SK-N-SH (cell line): ENCODE results near the gene PAN2. TPM values are rescaled to one million over a fixed set of nuclear protein-coding genes. Genes with fewer than 3 reads are reported as not detected.

Experiments used
- CTCF ChIA-PET: fragments of 300-600, 350-600 bp; formaldehyde crosslinking; extraction: SDS; loops from one replicate; lab custom pipeline; 2021; lab: Yijun Ruan, JAX
- POLR2A ChIA-PET: fragments of 350-600 bp; sonication (Branson Sonifier 250); formaldehyde crosslinking; extraction: SDS; loops from one replicate; lab custom pipeline; 2020; ENCODE audit warnings: antibody characterized with exemption, inconsistent platforms; lab: Yijun Ruan, JAX
- DNase-seq: peaks from one replicate; pipeline ENCODE4 v3.0.0; 2012
- H2AFZ ChIP-seq: fragments of 200-600 bp; sonication (generic); 2 replicates; pipeline ENCODE4 v1.8.1; 2016; ENCODE audit warnings: antibody characterized with exemption, mild to moderate bottlenecking, low read depth
- H3F3A ChIP-seq: fragments of 200-600 bp; sonication (generic); replicated peaks from 2 replicates; pipeline ENCODE3; 2016; ENCODE audit warnings: antibody characterized with exemption, mild to moderate bottlenecking; ENCODE audit not compliant: insufficient read depth
- H3K27ac ChIP-seq, 2 experiments: fragments of 200-500 bp in 1 of 2; fragments of 200-600 bp in 1 of 2; sonication (Bioruptor generic) in 1 of 2; sonication (generic), shearing (Covaris generic) in 1 of 2; 2 replicates each; pipeline versions ENCODE4 v1.5.1 to v1.6.1; 2014 to 2016; ENCODE audit warnings: low read depth in 2 of 2, inconsistent platforms in 1 of 2, low read length in 1 of 2, mild to moderate bottlenecking in 1 of 2, mixed read lengths in 1 of 2
- H3K27me3 ChIP-seq: fragments of 200-600 bp; sonication (generic), shearing (Covaris generic); 2 replicates; pipeline ENCODE4 v1.6.1; 2016; ENCODE audit warnings: mixed run types; ENCODE audit not compliant: insufficient read depth
- H3K36me3 ChIP-seq, 2 experiments: fragments of 200-500 bp in 1 of 2; fragments of 200-600 bp in 1 of 2; sonication (Bioruptor generic) in 1 of 2; sonication (generic) in 1 of 2; replicated peaks in 1 of 2; 2 replicates each; pipeline versions ENCODE3 to v1.5.1; 2014 to 2016; ENCODE audit warnings: low read length in 1 of 2, mild to moderate bottlenecking in 1 of 2; ENCODE audit not compliant: insufficient read depth in 2 of 2, control insufficient read depth in 1 of 2
- H3K4me1 ChIP-seq, 2 experiments: fragments of 200-500 bp in 1 of 2; fragments of 200-600 bp in 1 of 2; sonication (Bioruptor generic) in 1 of 2; sonication (generic), shearing (Covaris generic) in 1 of 2; 2 replicates each; pipeline versions ENCODE4 v1.5.1 to v1.6.1; 2014 to 2016; ENCODE audit warnings: low read depth in 1 of 2, low read length in 1 of 2, mixed run types in 1 of 2; ENCODE audit not compliant: insufficient read depth in 2 of 2, control insufficient read depth in 1 of 2
- H3K4me2 ChIP-seq: fragments of 200-600 bp; sonication (generic), shearing (Covaris generic); 2 replicates; pipeline ENCODE4 v1.6.1; 2017; ENCODE audit warnings: mixed run types
- H3K4me3 ChIP-seq, 2 experiments: fragments of 200-500 bp in 1 of 2; fragments of 200-600 bp in 1 of 2; sonication (Bioruptor generic) in 1 of 2; sonication (generic), shearing (Covaris generic) in 1 of 2; 2 replicates each; pipeline versions ENCODE4 v1.5.1 to v1.8.1; 2014 to 2016; ENCODE audit warnings: low read depth in 2 of 2, inconsistent platforms in 1 of 2, low read length in 1 of 2, mild to moderate bottlenecking in 1 of 2, mixed read lengths in 1 of 2, moderate library complexity in 1 of 2
- H3K79me2 ChIP-seq: fragments of 200-600 bp; sonication (generic); 2 replicates; pipeline ENCODE4 v1.8.1; 2017; ENCODE audit warnings: mild to moderate bottlenecking; ENCODE audit not compliant: insufficient read depth
- H3K9ac ChIP-seq: fragments of 200-600 bp; sonication (generic); 2 replicates; pipeline ENCODE4 v1.6.1; 2017; ENCODE audit warnings: mixed run types
- H3K9me2 ChIP-seq: fragments of 200-600 bp; sonication (generic); 2 replicates; pipeline ENCODE4 v1.6.1; 2017; ENCODE audit warnings: mixed run types
- H3K9me3 ChIP-seq: fragments of 200-600 bp; sonication (generic); 2 replicates; pipeline ENCODE4 v1.6.1; 2017; ENCODE audit warnings: mixed run types, mild to moderate bottlenecking, moderate library complexity
- H4K20me1 ChIP-seq: fragments of 200-600 bp; sonication (generic); 2 replicates; pipeline ENCODE4 v1.6.1; 2017; ENCODE audit warnings: mild to moderate bottlenecking, mixed run types; ENCODE audit not compliant: insufficient read depth
- CHD2 ChIP-seq: fragments of 150-350 bp; IDR thresholded peaks from 2 replicates; pipeline ENCODE4 v1.6.1; 2018; ENCODE audit warnings: low read length; ENCODE audit not compliant: partially characterized antibody
- FOSL2 ChIP-seq: IDR thresholded peaks from 2 replicates; pipeline ENCODE4 v1.4.0; 2012; ENCODE audit warnings: low read depth, mild to moderate bottlenecking, moderate library complexity, borderline replicate concordance
- JUND ChIP-seq: IDR thresholded peaks from 2 replicates; pipeline ENCODE4 v1.4.0; 2012
- MXI1 ChIP-seq: IDR thresholded peaks from 2 replicates; pipeline ENCODE4 v1.6.1; 2012; ENCODE audit warnings: mild to moderate bottlenecking, low read depth, low read length, improper control_type of control experiment
- NFIC ChIP-seq: IDR thresholded peaks from 2 replicates; pipeline ENCODE4 v1.4.0; 2012; ENCODE audit warnings: borderline replicate concordance
- NRF1 ChIP-seq: IDR thresholded peaks from 2 replicates; pipeline ENCODE4 v1.6.1; 2012; ENCODE audit warnings: low read depth, mild to moderate bottlenecking, low read length
- RCOR1 ChIP-seq: fragments of 150-350 bp; IDR thresholded peaks from 2 replicates; pipeline ENCODE4 v1.6.1; 2017; ENCODE audit warnings: antibody characterized with exemption, low read length
- SIN3A ChIP-seq: IDR thresholded peaks from 2 replicates; pipeline ENCODE4 v1.6.1; 2012; ENCODE audit warnings: low read depth, mild to moderate bottlenecking, low read length, moderate library complexity, borderline replicate concordance
- TAF1 ChIP-seq: IDR thresholded peaks from 2 replicates; pipeline ENCODE4 v1.6.1; 2012; ENCODE audit warnings: low read depth, mild to moderate bottlenecking, low read length, moderate library complexity, borderline replicate concordance
- TCF12 ChIP-seq: IDR thresholded peaks from 2 replicates; pipeline ENCODE4 v1.4.0; 2012
- TEAD4 ChIP-seq: IDR thresholded peaks from 2 replicates; pipeline ENCODE4 v1.4.0; 2012; ENCODE audit warnings: mild to moderate bottlenecking, borderline replicate concordance; ENCODE audit not compliant: insufficient read depth
- WGBS: methylation state at CpG from one replicate; pipeline ENCODE4 v1.1.6; 2017; ENCODE audit warnings: low lambda C conversion rate; 5-methylcytosine and 5-hydroxymethylcytosine counted together
- polyA plus RNA-seq, 3 experiments: library from polyadenylated mRNA; depleted of rRNA; stranded (reverse); fragments of >200 nt; gene quantifications; 2 replicates each; pipeline ENCODE4 v1.2.3, GENCODE V29; 2012
- TF ChIP-seq, protein P1 (sequence below): fragments of 150-350 bp; IDR thresholded peaks from 2 replicates; pipeline ENCODE4 v1.6.1; 2016; ENCODE audit warnings: mild to moderate bottlenecking, low read depth, low read length

The PAN2 gene
- polyA plus RNA-seq, 1 of the 3 experiments (the other 2 are of a cell fraction) = 37.1 TPM

DNA sequence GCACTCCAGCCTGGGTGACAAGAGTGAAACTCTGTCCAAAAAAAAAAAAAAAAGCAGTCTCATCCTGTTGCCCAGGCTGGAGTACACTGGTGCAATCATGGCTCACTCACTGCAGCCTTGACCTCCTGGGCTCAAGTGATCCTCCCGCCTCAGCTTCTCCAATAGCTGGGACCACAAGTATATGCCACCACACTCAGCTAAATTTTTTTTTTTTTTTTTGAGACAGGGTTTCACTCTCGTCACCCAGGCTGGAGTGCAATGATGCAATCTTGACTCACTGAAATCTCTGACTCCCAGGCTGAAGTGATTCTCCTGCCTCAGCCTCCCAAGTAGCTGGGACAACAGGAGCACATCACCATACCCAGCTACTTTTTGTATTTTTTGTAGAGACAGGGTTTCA is 12.8 kb downstream of the PAN2 start:
- Histone ChIP-seq H3K9ac (no peak overlapping the region), H3K9me3 (no peaks in the 10 kb centered on the region), H3K9me2 (no peaks in the 10 kb centered on the region), H3K4me2 (no peak overlapping the region), H3K27ac (no peak overlapping the region), H3F3A (peaks cover 16% of the 10 kb centered on the region), H3K4me1 (peaks cover 7% of the 10 kb centered on the region in 2 experiments; a peak in 3 of 4 replicates), H2AFZ (no peak overlapping the region), H3K79me2 (no peaks in the 10 kb centered on the region), H3K4me3 (no peak overlapping the region), H3K36me3 (peaks cover 21 to 53% of the 10 kb centered on the region in 2 experiments), H3K27me3 (no peaks in the 10 kb centered on the region), H4K20me1 (no peaks in the 10 kb centered on the region)
- WGBS = 84% methylated on average over 2 of the region's 2 CpGs
- ChIA-PET CTCF (interaction anchor here (1.7 kb wide), 1 partner anchor 12 kb away, joined by 4 read pairs; the partner anchor contains the start of gene PAN2), POLR2A (interaction anchor here (1.4 kb wide), 1 partner anchor 11 kb away, joined by 3 read pairs; no protein-coding TSS in a partner anchor)
- no peak for DNase-seq
- no peak for TF ChIP-seq TEAD4
- no peak for TF ChIP-seq SIN3A
- TF ChIP-seq TCF12 = no peak
- no peak for TF ChIP-seq TAF1
- no peak for TF ChIP-seq FOSL2
- no peak for TF ChIP-seq NFIC
- TF ChIP-seq JUND = no peak
- TF ChIP-seq, protein P1, sequence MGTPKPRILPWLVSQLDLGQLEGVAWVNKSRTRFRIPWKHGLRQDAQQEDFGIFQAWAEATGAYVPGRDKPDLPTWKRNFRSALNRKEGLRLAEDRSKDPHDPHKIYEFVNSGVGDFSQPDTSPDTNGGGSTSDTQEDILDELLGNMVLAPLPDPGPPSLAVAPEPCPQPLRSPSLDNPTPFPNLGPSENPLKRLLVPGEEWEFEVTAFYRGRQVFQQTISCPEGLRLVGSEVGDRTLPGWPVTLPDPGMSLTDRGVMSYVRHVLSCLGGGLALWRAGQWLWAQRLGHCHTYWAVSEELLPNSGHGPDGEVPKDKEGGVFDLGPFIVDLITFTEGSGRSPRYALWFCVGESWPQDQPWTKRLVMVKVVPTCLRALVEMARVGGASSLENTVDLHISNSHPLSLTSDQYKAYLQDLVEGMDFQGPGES = no peak
- TF ChIP-seq MXI1 = no peak
- no peak for TF ChIP-seq CHD2

GRCh38 chr12:56317675-56318074 is 16.1 kb downstream of the PAN2 start:
- no peak overlapping the region for H2AFZ ChIP-seq
- peaks cover 26% of the 10 kb centered on the region for H3K79me2 ChIP-seq
- peaks cover 22 to 23% of the 10 kb centered on the region in 2 experiments for H3K36me3 ChIP-seq
- no peaks in the 10 kb centered on the region for H3K27me3 ChIP-seq
- POLR2A ChIA-PET = interaction anchor here (2.8 kb wide), 1 partner anchor 18 kb away, joined by 12 read pairs; the partner anchor contains the start of gene CS
- 93% methylated on average over 3 of the region's 3 CpGs for WGBS
- H3K4me3 ChIP-seq = no peak overlapping the region
- no peaks in the 10 kb centered on the region for H3K9me2 ChIP-seq
- H3K9ac ChIP-seq = no peak overlapping the region
- H3K4me1 ChIP-seq = peaks cover 12 to 13% of the 10 kb centered on the region in 2 experiments; a peak in 3 of 4 replicates
- H3K9me3 ChIP-seq = no peaks in the 10 kb centered on the region
- TF ChIP-seq NRF1 (no peak), RCOR1 (no peak), CHD2 (no peak)
- TF ChIP-seq, all 33 proteins: peak for 0
- Histone ChIP-seq H4K20me1 (no peaks in the 10 kb centered on the region), H3F3A (peaks cover 16% of the 10 kb centered on the region), H3K27ac (no peak overlapping the region), H3K4me2 (no peak overlapping the region)
- no peak for DNase-seq
- CTCF ChIA-PET = interaction anchor here (1.0 to 1.5 kb wide), 3 partner anchors 10 to 147 kb away, joined by 3 to 4 read pairs (median 3); no protein-coding TSS in a partner anchor
